GM23248 (cell line): ENCODE results near the gene HDAC9.

Experiments
- EZH2 ChIP-seq: fragments of 200-600 bp; sonication (generic); IDR thresholded peaks from 2 replicates; pipeline ENCODE4 v1.6.1; 2018; ENCODE audit warnings: antibody characterized with exemption, mild to moderate bottlenecking; ENCODE audit not compliant: insufficient read depth, poor library complexity, severe bottlenecking
- EZH2phosphoT487 ChIP-seq: fragments of 200-600 bp; sonication (generic); IDR thresholded peaks from 2 replicates; pipeline ENCODE4 v1.6.1; 2018; ENCODE audit warnings: antibody characterized with exemption, moderate library complexity, mild to moderate bottlenecking, low read depth; ENCODE audit not compliant: insufficient read depth

DNA sequence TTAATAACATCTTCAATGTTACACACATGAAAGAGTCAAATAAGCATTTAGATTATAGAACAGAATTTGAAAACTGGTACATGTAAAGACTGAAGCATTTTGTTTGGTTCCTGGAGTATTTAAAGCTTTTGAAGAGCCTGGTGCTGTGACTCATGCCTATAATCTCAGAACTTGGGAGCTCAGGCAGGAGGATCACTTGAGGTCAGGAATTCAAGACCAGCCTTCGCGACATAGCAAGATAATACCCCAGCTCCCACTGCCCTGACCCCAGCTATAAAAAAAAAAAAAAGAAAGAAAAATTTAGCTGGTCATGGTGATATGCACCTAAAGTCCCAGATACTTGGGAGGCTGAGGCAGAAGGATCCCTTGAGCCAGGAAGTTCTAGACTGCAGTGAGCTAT lies 87.8 kb downstream of the HDAC9 start:
- no peak for TF ChIP-seq EZH2phosphoT487
- no peak for TF ChIP-seq EZH2
